Trophoblast cell (in vitro differentiated cells and primary cell): ENCODE measurements around the gene EYS.

ENCODE experiments used
- DNase-seq, 2 donors: peaks; one replicate each; pipeline ENCODE4 v3.0.0-alpha.2; 2016
- H2AFZ ChIP-seq: 2 replicates; pipeline ENCODE4 v1.6.1; 2013; ENCODE audit warnings: low read length, moderate library complexity, mild to moderate bottlenecking; ENCODE audit not compliant: insufficient read depth, poor library complexity
- H2AK5ac ChIP-seq: 2 replicates; pipeline ENCODE4 v1.6.1; 2013; ENCODE audit warnings: mild to moderate bottlenecking, low read length
- H2BK120ac ChIP-seq: 2 replicates; pipeline ENCODE4 v1.6.1; 2013; ENCODE audit warnings: low read length, mild to moderate bottlenecking, moderate library complexity; ENCODE audit not compliant: insufficient read depth, poor library complexity
- H2BK12ac ChIP-seq: 2 replicates; pipeline ENCODE4 v1.6.1; 2013; ENCODE audit warnings: mild to moderate bottlenecking, low read length, moderate library complexity
- H2BK5ac ChIP-seq: 2 replicates; pipeline ENCODE4 v1.6.1; 2013; ENCODE audit warnings: low read length, low read depth, moderate library complexity, mild to moderate bottlenecking; ENCODE audit not compliant: poor library complexity
- H3K14ac ChIP-seq: 2 replicates; pipeline ENCODE4 v1.6.1; 2013; ENCODE audit warnings: mild to moderate bottlenecking, low read length
- H3K18ac ChIP-seq: 2 replicates; pipeline ENCODE4 v1.6.1; 2013; ENCODE audit warnings: mild to moderate bottlenecking, low read length
- H3K23ac ChIP-seq: 2 replicates; pipeline ENCODE4 v1.6.1; 2013; ENCODE audit warnings: low read length
- H3K27ac ChIP-seq: 2 replicates; pipeline ENCODE4 v1.5.1; 2013; ENCODE audit warnings: low read depth, mild to moderate bottlenecking, inconsistent platforms, low read length, moderate library complexity
- H3K27me3 ChIP-seq: 2 replicates; pipeline ENCODE4 v1.6.1; 2013; ENCODE audit warnings: inconsistent platforms, mild to moderate bottlenecking, low read length, moderate library complexity; ENCODE audit not compliant: insufficient read depth
- H3K36me3 ChIP-seq, 2 experiments: 1 replicate in 1 of 2; 2 replicates in 1 of 2; pipeline ENCODE4 v1.6.1; 2013; ENCODE audit warnings: low read length in 2 of 2, mild to moderate bottlenecking in 2 of 2, moderate library complexity in 1 of 2; ENCODE audit not compliant: insufficient read depth in 2 of 2, control insufficient read depth in 1 of 2
- H3K4ac ChIP-seq: 2 replicates; pipeline ENCODE4 v1.6.1; 2013; ENCODE audit warnings: low read depth, mild to moderate bottlenecking, low read length, moderate library complexity
- H3K4me1 ChIP-seq, 2 experiments: 1 replicate in 1 of 2; 2 replicates in 1 of 2; pipeline ENCODE4 v1.6.1; 2013; ENCODE audit warnings: low read length in 2 of 2, mild to moderate bottlenecking in 2 of 2, moderate library complexity in 1 of 2; ENCODE audit not compliant: insufficient read depth in 2 of 2, control insufficient read depth in 1 of 2
- H3K4me2 ChIP-seq: 2 replicates; pipeline ENCODE4 v1.6.1; 2013; ENCODE audit warnings: inconsistent platforms, mild to moderate bottlenecking, low read length, moderate library complexity
- H3K4me3 ChIP-seq: 2 replicates; pipeline ENCODE4 v1.5.1; 2013; ENCODE audit warnings: mild to moderate bottlenecking, low read depth, low read length, inconsistent platforms
- H3K79me1 ChIP-seq: one replicate; pipeline ENCODE4 v1.6.1; 2013; ENCODE audit warnings: low read length
- H3K79me2 ChIP-seq: 2 replicates; pipeline ENCODE4 v1.6.1; 2013; ENCODE audit warnings: low read length, mild to moderate bottlenecking; ENCODE audit not compliant: control insufficient read depth, insufficient read depth, poor library complexity
- H3K9ac ChIP-seq: 2 replicates; pipeline ENCODE4 v1.6.1; 2013; ENCODE audit warnings: mild to moderate bottlenecking, low read length
- H3K9me3 ChIP-seq: 2 replicates; pipeline ENCODE4 v1.6.1; 2013; ENCODE audit warnings: low read depth, mild to moderate bottlenecking, control low read depth, inconsistent platforms, low read length; ENCODE audit not compliant: insufficient read depth
- H4K12ac ChIP-seq: 2 replicates; pipeline ENCODE4 v1.6.1; 2013; ENCODE audit warnings: low read depth, mild to moderate bottlenecking, low read length, moderate library complexity
- H4K8ac ChIP-seq: 2 replicates; pipeline ENCODE4 v1.6.1; 2013; ENCODE audit warnings: low read depth, mild to moderate bottlenecking, low read length, moderate library complexity
- H4K91ac ChIP-seq: one replicate; pipeline ENCODE4 v1.6.1; 2013; ENCODE audit warnings: low read depth, mild to moderate bottlenecking, low read length, moderate library complexity
- WGBS: extraction: QIAGEN DNeasy Blood & Tissue Kit; methylation state at CpG from one replicate; pipeline ENCODE4 v1.1.7; 2013; ENCODE audit warnings: missing lambda C conversion rate; ENCODE audit not compliant: insufficient read length, insufficient coverage; ENCODE audit errors: extremely low coverage; 5-methylcytosine and 5-hydroxymethylcytosine counted together

The EYS gene

GRCh38 chr6:64213697-64214096 is 1493.3 kb downstream of the EYS start:
- Histone ChIP-seq H3K36me3 (no peaks in the 10 kb centered on the region), H4K12ac (no peak overlapping the region), H2BK12ac (no peak overlapping the region), H3K23ac (no peak overlapping the region), H3K4me1 (peaks cover 0 to 2% of the 10 kb centered on the region in 2 experiments), H2BK120ac (no peak overlapping the region), H3K4ac (no peak overlapping the region), H3K18ac (no peak overlapping the region), H2BK5ac (no peak overlapping the region), H4K91ac (no peak overlapping the region), H3K27ac (no peak overlapping the region), H3K9me3 (no peaks in the 10 kb centered on the region), H3K79me1 (no peaks in the 10 kb centered on the region), H3K14ac (no peak overlapping the region), H3K27me3 (no peaks in the 10 kb centered on the region), H3K4me3 (no peak overlapping the region), H3K9ac (no peak overlapping the region), H3K79me2 (no peaks in the 10 kb centered on the region), H2AK5ac (no peak overlapping the region), H3K4me2 (no peak overlapping the region), H2AFZ (no peak overlapping the region), H4K8ac (no peak overlapping the region)
- whole genome bisulfite sequencing: no CpG with 5 or more reads among the region's 3 CpGs
- no peak for DNase-seq

- H3K79me2 ChIP-seq: no peaks in the 10 kb centered on the region
- H3K14ac ChIP-seq: no peak overlapping the region
- H3K4me3 ChIP-seq: no peak overlapping the region
- no peak overlapping the region for H3K23ac ChIP-seq
- H3K4me1 ChIP-seq: no peaks in the 10 kb centered on the region
- WGBS: no CpG with 5 or more reads among the region's 1 CpG
- H4K8ac ChIP-seq: no peak overlapping the region
- no peaks in the 10 kb centered on the region for H3K79me1 ChIP-seq
- no peak overlapping the region for H2BK5ac ChIP-seq
- H2BK12ac ChIP-seq: no peak overlapping the region
- no peak overlapping the region for H2BK120ac ChIP-seq
- H3K36me3 ChIP-seq: no peaks in the 10 kb centered on the region
- no peak overlapping the region for H3K4ac ChIP-seq
- no peaks in the 10 kb centered on the region for H3K27me3 ChIP-seq
- no peak overlapping the region for H3K4me2 ChIP-seq
- no peak overlapping the region for H3K27ac ChIP-seq
- no peak overlapping the region for H2AK5ac ChIP-seq
- no peak overlapping the region for H4K91ac ChIP-seq
- H3K9me3 ChIP-seq: no peaks in the 10 kb centered on the region
- no peak overlapping the region for H2AFZ ChIP-seq
- no peak for DNase-seq
- H3K9ac ChIP-seq: no peak overlapping the region
- no peak overlapping the region for H3K18ac ChIP-seq
- no peak overlapping the region for H4K12ac ChIP-seq
Measured at GRCh38 chr6:64197246-64197645, 1509.8 kb downstream of the EYS start.

GRCh38 chr6:64186592-64186991 is 1520.4 kb downstream of the EYS start:
- Histone ChIP-seq H2BK5ac (no peak overlapping the region), H3K27ac (no peak overlapping the region), H4K91ac (no peak overlapping the region), H3K9me3 (no peaks in the 10 kb centered on the region), H2BK120ac (no peak overlapping the region), H3K79me1 (no peaks in the 10 kb centered on the region), H3K4me3 (no peak overlapping the region), H4K12ac (no peak overlapping the region), H3K4me2 (no peak overlapping the region), H2BK12ac (no peak overlapping the region), H3K18ac (no peak overlapping the region), H3K9ac (no peak overlapping the region), H3K36me3 (no peaks in the 10 kb centered on the region), H3K4me1 (no peaks in the 10 kb centered on the region), H4K8ac (no peak overlapping the region), H3K27me3 (no peaks in the 10 kb centered on the region), H3K23ac (no peak overlapping the region), H3K79me2 (no peaks in the 10 kb centered on the region), H2AK5ac (no peak overlapping the region), H2AFZ (no peak overlapping the region), H3K4ac (no peak overlapping the region), H3K14ac (no peak overlapping the region)
- DNase-seq: no peak
- WGBS: no CpG with 5 or more reads among the region's 8 CpGs

- no peak overlapping the region for H3K4me2 ChIP-seq
- H3K79me2 ChIP-seq: no peaks in the 10 kb centered on the region
- no peak overlapping the region for H3K4ac ChIP-seq
- H3K9ac ChIP-seq: no peak overlapping the region
- H3K27ac ChIP-seq: no peak overlapping the region
- H3K79me1 ChIP-seq: no peaks in the 10 kb centered on the region
- no peak overlapping the region for H4K12ac ChIP-seq
- H3K4me1 ChIP-seq: no peaks in the 10 kb centered on the region
- no peak overlapping the region for H3K4me3 ChIP-seq
- no peak overlapping the region for H3K14ac ChIP-seq
- no peak overlapping the region for H4K8ac ChIP-seq
- no peak overlapping the region for H2AK5ac ChIP-seq
- no peak overlapping the region for H2BK5ac ChIP-seq
- no peak overlapping the region for H4K91ac ChIP-seq
- no peak overlapping the region for H3K23ac ChIP-seq
- no peaks in the 10 kb centered on the region for H3K27me3 ChIP-seq
- no peak for DNase-seq
- no peaks in the 10 kb centered on the region for H3K36me3 ChIP-seq
- H3K18ac ChIP-seq: no peak overlapping the region
- no peak overlapping the region for H2BK120ac ChIP-seq
- no peak overlapping the region for H2AFZ ChIP-seq
- WGBS: no CpG with 5 or more reads among the region's 5 CpGs
- H3K9me3 ChIP-seq: no peaks in the 10 kb centered on the region
- H2BK12ac ChIP-seq: no peak overlapping the region
Measured at GRCh38 chr6:64185621-64186020, 1521.4 kb downstream of the EYS start.
